Measurements from ENCODE around the gene TEX2. TPM values are rescaled to one million over a fixed set of nuclear protein-coding genes. Genes with fewer than 3 reads are reported as not detected.

The TEX2 gene
- total and polyA plus RNA-seq, 9 of the 15 experiments (the other 6 are each of a cell fraction or from before 2014, with no cell fraction given) = 4.1 to 27.6 (median 19.3) TPM

DNA sequence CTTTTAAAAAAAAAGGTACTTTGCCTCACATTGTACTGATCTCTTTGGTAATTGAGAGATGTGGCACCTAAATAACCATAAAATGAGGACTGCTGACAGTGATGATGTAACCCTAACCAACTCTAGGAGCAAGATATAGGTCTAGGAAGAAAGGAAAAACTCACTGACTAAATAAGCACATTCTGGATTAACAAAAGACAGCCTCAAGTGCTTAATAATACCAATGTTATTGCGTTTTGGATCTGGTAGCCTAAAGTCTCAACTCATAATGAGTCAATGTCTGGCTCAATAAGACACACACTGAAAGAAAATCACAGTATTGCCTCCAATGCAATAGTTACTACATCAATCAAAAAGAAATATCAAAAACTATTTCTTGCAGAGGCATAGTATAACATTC is 136.1 kb downstream of the TEX2 start (continued):
- no peak for TF ChIP-seq PML (IDR thresholded peaks at IDR 0.05; ENCODE audit: low read length)
- TF ChIP-seq BRCA1 (IDR thresholded peaks at IDR 0.05) = no peak
- TF ChIP-seq BRCA1 (CRISPR knock-in tag; IDR thresholded peaks at IDR 0.05) = no peak
- no peak for TF ChIP-seq GATAD2B (IDR thresholded peaks at IDR 0.05; ENCODE audit: borderline replicate concordance)
- 0 out of 2 replicates have a peak, but pooled peaks have one; percentile 19 for TF ChIP-seq EP400 (IDR thresholded peaks at IDR 0.05)
- no peak for TF ChIP-seq MAFG (tag; conservative IDR thresholded peaks at IDR 0.05)
- TF ChIP-seq, protein P1, sequence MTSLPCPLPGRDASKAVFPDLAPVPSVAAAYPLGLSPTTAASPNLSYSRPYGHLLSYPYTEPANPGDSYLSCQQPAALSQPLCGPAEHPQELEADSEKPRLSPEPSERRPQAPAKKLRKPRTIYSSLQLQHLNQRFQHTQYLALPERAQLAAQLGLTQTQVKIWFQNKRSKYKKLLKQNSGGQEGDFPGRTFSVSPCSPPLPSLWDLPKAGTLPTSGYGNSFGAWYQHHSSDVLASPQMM (CRISPR knock-in tag; IDR thresholded peaks at IDR 0.05) = no peak
- TF ChIP-seq, protein P2, sequence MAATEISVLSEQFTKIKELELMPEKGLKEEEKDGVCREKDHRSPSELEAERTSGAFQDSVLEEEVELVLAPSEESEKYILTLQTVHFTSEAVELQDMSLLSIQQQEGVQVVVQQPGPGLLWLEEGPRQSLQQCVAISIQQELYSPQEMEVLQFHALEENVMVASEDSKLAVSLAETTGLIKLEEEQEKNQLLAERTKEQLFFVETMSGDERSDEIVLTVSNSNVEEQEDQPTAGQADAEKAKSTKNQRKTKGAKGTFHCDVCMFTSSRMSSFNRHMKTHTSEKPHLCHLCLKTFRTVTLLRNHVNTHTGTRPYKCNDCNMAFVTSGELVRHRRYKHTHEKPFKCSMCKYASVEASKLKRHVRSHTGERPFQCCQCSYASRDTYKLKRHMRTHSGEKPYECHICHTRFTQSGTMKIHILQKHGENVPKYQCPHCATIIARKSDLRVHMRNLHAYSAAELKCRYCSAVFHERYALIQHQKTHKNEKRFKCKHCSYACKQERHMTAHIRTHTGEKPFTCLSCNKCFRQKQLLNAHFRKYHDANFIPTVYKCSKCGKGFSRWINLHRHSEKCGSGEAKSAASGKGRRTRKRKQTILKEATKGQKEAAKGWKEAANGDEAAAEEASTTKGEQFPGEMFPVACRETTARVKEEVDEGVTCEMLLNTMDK (IDR thresholded peaks at IDR 0.05; ENCODE audit: borderline replicate concordance, insufficient read depth, low read depth, low read length, poor library complexity, severe bottlenecking) = no peak
- no peak for TF ChIP-seq ZNF324 (CRISPR knock-in tag; IDR thresholded peaks at IDR 0.05)
- TF ChIP-seq, protein P3, sequence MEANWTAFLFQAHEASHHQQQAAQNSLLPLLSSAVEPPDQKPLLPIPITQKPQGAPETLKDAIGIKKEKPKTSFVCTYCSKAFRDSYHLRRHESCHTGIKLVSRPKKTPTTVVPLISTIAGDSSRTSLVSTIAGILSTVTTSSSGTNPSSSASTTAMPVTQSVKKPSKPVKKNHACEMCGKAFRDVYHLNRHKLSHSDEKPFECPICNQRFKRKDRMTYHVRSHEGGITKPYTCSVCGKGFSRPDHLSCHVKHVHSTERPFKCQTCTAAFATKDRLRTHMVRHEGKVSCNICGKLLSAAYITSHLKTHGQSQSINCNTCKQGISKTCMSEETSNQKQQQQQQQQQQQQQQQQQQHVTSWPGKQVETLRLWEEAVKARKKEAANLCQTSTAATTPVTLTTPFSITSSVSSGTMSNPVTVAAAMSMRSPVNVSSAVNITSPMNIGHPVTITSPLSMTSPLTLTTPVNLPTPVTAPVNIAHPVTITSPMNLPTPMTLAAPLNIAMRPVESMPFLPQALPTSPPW (CRISPR knock-in tag; IDR thresholded peaks at IDR 0.05) = no peak
- no peak for TF ChIP-seq MYNN (IDR thresholded peaks at IDR 0.05)
- TF ChIP-seq MYNN (CRISPR knock-in tag; IDR thresholded peaks at IDR 0.05) = no peak
- TF ChIP-seq SMAD1 (IDR thresholded peaks at IDR 0.05; ENCODE audit: low read depth, low read length, partially characterized antibody) = no peak
- peak; percentile 27; the same call in 1 of the 2 replicates for TF ChIP-seq CEBPB (tag; IDR thresholded peaks at IDR 0.05)
- peak; percentile 49; the same call in 1 of the 2 replicates for TF ChIP-seq POLR2H (tag; IDR thresholded peaks at IDR 0.05; ENCODE audit: low read depth)
- TF ChIP-seq NFYB (IDR thresholded peaks at IDR 0.05; ENCODE audit: extremely low read depth, insufficient read length) = no peak
- TF ChIP-seq ZNF217 (CRISPR knock-in tag; IDR thresholded peaks at IDR 0.05) = no peak
- TF ChIP-seq MEIS2 (IDR thresholded peaks at IDR 0.05; ENCODE audit: partially characterized antibody) = peak; percentile 45
- TF ChIP-seq IRF9 (tag; IDR thresholded peaks at IDR 0.05) = no peak
- no peak for TF ChIP-seq ZNF717 (CRISPR knock-in tag; IDR thresholded peaks at IDR 0.05)
- TF ChIP-seq ZNF57 (CRISPR knock-in tag; IDR thresholded peaks at IDR 0.05) = no peak
- TF ChIP-seq NRF1 (conservative IDR thresholded peaks at IDR 0.05 in 1 of 2, IDR thresholded peaks at IDR 0.05 in 1 of 2) = no peak
- TF ChIP-seq GTF2F1 (IDR thresholded peaks at IDR 0.05; ENCODE audit: low read depth, low read length) = no peak
- no peak for TF ChIP-seq RBM15 (IDR thresholded peaks at IDR 0.05; ENCODE audit: insufficient read depth, low read length)
- TF ChIP-seq TCF7 (IDR thresholded peaks at IDR 0.05; ENCODE audit: borderline replicate concordance) = no peak
